ENCODE data around the gene GALC. TPM values are rescaled to one million over a fixed set of nuclear protein-coding genes. Genes with fewer than 3 reads are reported as not detected.

Gene GALC
- total RNA-seq, 4 donors from 2014 or later: 11.8 to 40.2 (median 20.2) TPM

DNA sequence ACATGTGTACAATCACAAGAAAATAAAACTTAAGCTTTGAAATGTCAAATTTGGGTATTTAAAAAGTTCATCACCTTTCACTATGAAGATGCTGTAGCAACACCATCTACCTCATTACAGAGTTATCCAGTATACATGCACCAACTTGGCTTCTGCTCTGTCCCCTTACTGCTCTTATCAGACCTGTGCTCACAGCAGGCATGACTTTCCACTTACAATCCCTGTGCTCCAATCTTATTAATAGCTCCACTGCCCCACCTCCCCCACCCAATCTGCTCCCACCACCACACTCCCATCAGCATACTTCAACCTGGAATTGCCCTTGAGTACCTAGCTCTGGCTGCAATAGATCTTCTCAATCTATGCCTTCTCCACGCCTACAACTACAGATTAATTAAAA is 13.3 kb downstream of the GALC start:
- intact Hi-C loops (cut with DNase I; ENCODE audit: low total_unique reads): no loop called here
- Histone ChIP-seq H3K27ac (no peak overlapping the region), H3K4me1 (no peaks in the 10 kb centered on the region), H3K27me3 (no peaks in the 10 kb centered on the region), H3K4me3 (no peak overlapping the region), H3K9me3 (no peaks in the 10 kb centered on the region), H3K36me3 (no peaks in the 10 kb centered on the region)
- no peak for DNase-seq
- TF ChIP-seq, protein P1, sequence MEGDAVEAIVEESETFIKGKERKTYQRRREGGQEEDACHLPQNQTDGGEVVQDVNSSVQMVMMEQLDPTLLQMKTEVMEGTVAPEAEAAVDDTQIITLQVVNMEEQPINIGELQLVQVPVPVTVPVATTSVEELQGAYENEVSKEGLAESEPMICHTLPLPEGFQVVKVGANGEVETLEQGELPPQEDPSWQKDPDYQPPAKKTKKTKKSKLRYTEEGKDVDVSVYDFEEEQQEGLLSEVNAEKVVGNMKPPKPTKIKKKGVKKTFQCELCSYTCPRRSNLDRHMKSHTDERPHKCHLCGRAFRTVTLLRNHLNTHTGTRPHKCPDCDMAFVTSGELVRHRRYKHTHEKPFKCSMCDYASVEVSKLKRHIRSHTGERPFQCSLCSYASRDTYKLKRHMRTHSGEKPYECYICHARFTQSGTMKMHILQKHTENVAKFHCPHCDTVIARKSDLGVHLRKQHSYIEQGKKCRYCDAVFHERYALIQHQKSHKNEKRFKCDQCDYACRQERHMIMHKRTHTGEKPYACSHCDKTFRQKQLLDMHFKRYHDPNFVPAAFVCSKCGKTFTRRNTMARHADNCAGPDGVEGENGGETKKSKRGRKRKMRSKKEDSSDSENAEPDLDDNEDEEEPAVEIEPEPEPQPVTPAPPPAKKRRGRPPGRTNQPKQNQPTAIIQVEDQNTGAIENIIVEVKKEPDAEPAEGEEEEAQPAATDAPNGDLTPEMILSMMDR (IDR thresholded peaks at IDR 0.05): no peak
- TF ChIP-seq POLR2A (IDR thresholded peaks at IDR 0.05): no peak

GRCh38 chr14:87975636-87976035 is 17.3 kb downstream of the GALC start:
- Histone ChIP-seq H3K4me1 (no peaks in the 10 kb centered on the region), H3K27me3 (no peaks in the 10 kb centered on the region), H3K4me3 (no peak overlapping the region), H3K27ac (no peak overlapping the region), H3K36me3 (no peaks in the 10 kb centered on the region), H3K9me3 (no peaks in the 10 kb centered on the region)
- TF ChIP-seq, protein P1 (IDR thresholded peaks at IDR 0.05): no peak
- TF ChIP-seq POLR2A (IDR thresholded peaks at IDR 0.05): no peak
- no peak for DNase-seq
- intact Hi-C loops (cut with DNase I; ENCODE audit: low total_unique reads): no loop called here

DNA sequence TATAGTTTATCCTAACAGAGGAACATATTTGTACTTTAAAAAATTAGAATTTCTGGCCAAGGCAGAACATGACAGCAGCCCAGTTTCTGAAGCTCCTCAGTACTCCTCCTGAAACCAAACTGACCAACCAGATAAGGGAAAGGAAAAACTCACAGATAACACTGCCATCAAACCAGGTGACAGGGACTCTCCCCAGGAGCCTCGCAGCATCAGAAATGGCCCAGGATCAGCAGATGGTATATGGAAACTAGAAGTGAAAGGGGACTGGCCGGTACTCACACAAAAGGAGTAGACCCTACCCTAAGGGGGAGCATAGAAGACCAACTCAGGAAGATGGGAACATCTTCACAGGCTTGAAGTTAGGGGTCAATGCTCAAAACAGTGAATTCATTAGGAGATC is 22.0 kb downstream of the GALC start:
- Histone ChIP-seq H3K9me3 (no peaks in the 10 kb centered on the region), H3K36me3 (no peaks in the 10 kb centered on the region), H3K4me3 (no peak overlapping the region), H3K27ac (no peak overlapping the region), H3K4me1 (no peaks in the 10 kb centered on the region), H3K27me3 (no peaks in the 10 kb centered on the region)
- intact Hi-C loops (cut with DNase I; ENCODE audit: low total_unique reads): no loop called here
- TF ChIP-seq POLR2A (IDR thresholded peaks at IDR 0.05): no peak
- TF ChIP-seq, protein P1 (IDR thresholded peaks at IDR 0.05): no peak
- DNase-seq: no peak

- Histone ChIP-seq H3K27ac (no peak overlapping the region), H3K27me3 (no peaks in the 10 kb centered on the region), H3K4me1 (no peaks in the 10 kb centered on the region), H3K4me3 (no peak overlapping the region), H3K9me3 (no peaks in the 10 kb centered on the region), H3K36me3 (no peaks in the 10 kb centered on the region)
- intact Hi-C loops (cut with DNase I; ENCODE audit: low total_unique reads): no loop called here
- DNase-seq: no peak
- TF ChIP-seq, protein P1 (IDR thresholded peaks at IDR 0.05): no peak
- no peak for TF ChIP-seq POLR2A (IDR thresholded peaks at IDR 0.05)
Measured at GRCh38 chr14:87967496-87967895, 25.5 kb downstream of the GALC start.

DNA sequence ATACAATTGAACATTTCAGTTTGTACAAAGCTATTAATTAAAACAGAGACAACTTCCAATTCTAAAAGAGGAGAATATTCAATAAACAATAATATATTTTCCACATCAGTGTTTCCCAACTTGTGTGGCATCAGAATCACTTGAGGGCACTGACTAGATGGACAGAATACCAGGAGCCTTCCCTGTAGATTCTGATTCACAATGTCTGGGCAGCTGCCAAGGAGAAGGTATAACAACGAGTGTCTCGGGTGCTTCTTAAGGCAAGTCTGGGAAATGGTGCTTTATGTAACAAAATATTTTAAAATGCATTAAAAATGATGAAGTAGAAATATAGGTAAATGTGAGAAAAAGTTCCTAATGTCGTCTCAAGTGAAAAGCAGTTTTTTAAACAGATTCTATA is 26.2 kb downstream of the GALC start:
- H3K4me3 ChIP-seq: no peak overlapping the region
- H3K36me3 ChIP-seq: no peaks in the 10 kb centered on the region
- TF ChIP-seq, protein P1 (IDR thresholded peaks at IDR 0.05): no peak
- TF ChIP-seq POLR2A (IDR thresholded peaks at IDR 0.05): no peak
- H3K9me3 ChIP-seq: no peaks in the 10 kb centered on the region
- no peak for DNase-seq
- H3K27ac ChIP-seq: no peak overlapping the region
- no peaks in the 10 kb centered on the region for H3K4me1 ChIP-seq
- intact Hi-C loops (cut with DNase I; ENCODE audit: low total_unique reads): no loop called here
- H3K27me3 ChIP-seq: no peaks in the 10 kb centered on the region
